HCT116 (cell line): ENCODE results near the gene SELP. TPM values are rescaled to one million over a fixed set of nuclear protein-coding genes. Genes with fewer than 3 reads are reported as not detected.

Experiments used
- ATAC-seq: fragments of 200-7000 bp; cut with Tn5 transposase; 2 replicates; pipeline ENCODE4 v1.9.1; 2020; ENCODE audit warnings: mild to moderate bottlenecking, moderate library complexity
- BruUV-seq: library from RNA; stranded (reverse); fragments of 400-500 nt; replicated peaks from 2 replicates; lab custom pipeline; 2021; lab: Mats Ljungman, UMichigan
- CTCF ChIA-PET: fragments of 300-600 bp; sonication (Branson Sonifier 250); formaldehyde crosslinking; loops from one replicate; lab custom pipeline; 2021; ENCODE audit warnings: antibody characterized with exemption; lab: Charles Lee
- POLR2A ChIA-PET: fragments of 300-600, 350-600 bp; sonication (Branson Sonifier 250); formaldehyde crosslinking; loops from one replicate; lab custom pipeline; 2021; ENCODE audit warnings: antibody characterized with exemption; lab: Charles Lee
- RAD21 ChIA-PET, 2 experiments: fragments of 300-600 bp; sonication (Branson Sonifier 250); formaldehyde crosslinking; loops; one replicate each; lab custom pipeline; 2023; ENCODE audit warnings: low total read pairs in 2 of 2; ENCODE audit not compliant: uncharacterized antibody in 2 of 2, unreplicated experiment in 2 of 2, low non-redundant PET in 1 of 2; lab: Charles Lee
- DNase-seq: peaks from one replicate; pipeline ENCODE4 v3.0.0-alpha.2; 2010; ENCODE audit warnings: low read depth, low spot score
- H2AFZ ChIP-seq: fragments of 200-600 bp; shearing (Covaris generic), sonication (generic); 2 replicates; pipeline ENCODE4 v1.6.1; 2017; ENCODE audit warnings: low read depth, mixed run types, mixed read lengths, antibody characterized with exemption, low read length; ENCODE audit not compliant: poor library complexity, severe bottlenecking
- H3K27ac ChIP-seq: 2 replicates; pipeline ENCODE4 v1.5.1; 2012; ENCODE audit warnings: low read depth, low read length
- H3K27me3 ChIP-seq: fragments of 200-600 bp; sonication (generic); 2 replicates; pipeline ENCODE4 v1.6.1; 2016; ENCODE audit warnings: mixed run types, low read length, mixed read lengths; ENCODE audit not compliant: insufficient read depth
- H3K36me3 ChIP-seq, 2 experiments: fragments of 200-500 bp in 1 of 2; fragments of 200-600 bp in 1 of 2; sonication (Bioruptor generic) in 1 of 2; sonication (generic) in 1 of 2; 2 replicates each; pipeline versions ENCODE4 v1.5.1 to v1.6.1; 2014 to 2016; ENCODE audit warnings: low read length in 2 of 2, inconsistent platforms in 1 of 2, mixed read lengths in 1 of 2, mixed run types in 1 of 2; ENCODE audit not compliant: insufficient read depth in 2 of 2, control insufficient read depth in 1 of 2
- H3K4me1 ChIP-seq, 2 experiments: fragments of 200-600 bp in 1 of 2; sonication (generic) in 1 of 2; 2 replicates each; pipeline versions ENCODE4 v1.5.1 to v1.6.1; 2012 to 2017; ENCODE audit warnings: low read length in 2 of 2, inconsistent platforms in 1 of 2, mild to moderate bottlenecking in 1 of 2, mixed read lengths in 1 of 2, mixed run types in 1 of 2, moderate library complexity in 1 of 2; ENCODE audit not compliant: insufficient read depth in 2 of 2, control insufficient read depth in 1 of 2
- H3K4me2 ChIP-seq: fragments of 200-600 bp; sonication (generic); 2 replicates; pipeline ENCODE4 v1.6.1; 2017; ENCODE audit warnings: mixed run types, low read length, mixed read lengths
- H3K4me3 ChIP-seq, 2 experiments: fragments of 200-600 bp in 1 of 2; sonication (generic) in 1 of 2; replicated peaks in 1 of 2; 2 replicates each; pipeline ENCODE4 v1.5.1; 2011 to 2016; ENCODE audit warnings: low read length in 2 of 2, control low read depth in 1 of 2, low read depth in 1 of 2, mild to moderate bottlenecking in 1 of 2, mixed read lengths in 1 of 2, mixed run types in 1 of 2
- H3K79me2 ChIP-seq: fragments of 200-600 bp; sonication (generic); 2 replicates; pipeline ENCODE4 v1.6.1; 2017; ENCODE audit warnings: mild to moderate bottlenecking, mixed run types, low read length, moderate library complexity, mixed read lengths; ENCODE audit not compliant: insufficient read depth
- H3K9ac ChIP-seq: fragments of 200-600 bp; sonication (generic); 2 replicates; pipeline ENCODE4 v1.6.1; 2016; ENCODE audit warnings: low read length, mixed read lengths
- H3K9me2 ChIP-seq: fragments of 200-600 bp; sonication (generic), shearing (Covaris generic); 2 replicates; pipeline ENCODE4 v1.6.1; 2017; ENCODE audit warnings: mixed run types, mild to moderate bottlenecking, moderate library complexity; ENCODE audit not compliant: insufficient read depth
- H3K9me3 ChIP-seq, 2 experiments: fragments of 200-500 bp in 1 of 2; fragments of 200-600 bp in 1 of 2; sonication (Bioruptor generic) in 1 of 2; sonication (generic) in 1 of 2; 2 replicates each; pipeline ENCODE4 v1.6.1; 2014 to 2017; ENCODE audit warnings: low read length in 2 of 2, mixed read lengths in 2 of 2, inconsistent platforms in 1 of 2, low read depth in 1 of 2, mild to moderate bottlenecking in 1 of 2, mixed run types in 1 of 2, moderate library complexity in 1 of 2; ENCODE audit not compliant: control insufficient read depth in 1 of 2, insufficient read depth in 1 of 2
- H4K20me1 ChIP-seq: fragments of 200-600 bp; sonication (generic), shearing (Covaris generic); 2 replicates; pipeline ENCODE4 v1.6.1; 2017; ENCODE audit warnings: mixed run types, mild to moderate bottlenecking, moderate library complexity; ENCODE audit not compliant: insufficient read depth
- CTCF ChIP-seq, 3 experiments: fragments of 200-600 bp in 1 of 3; sonication (generic) in 1 of 3; IDR thresholded peaks in 2 of 3; conservative IDR thresholded peaks in 1 of 3; 2 replicates each; pipeline ENCODE4 v1.5.1; 2012 to 2017; ENCODE audit warnings: low read depth in 2 of 3, low read length in 2 of 3, antibody characterized with exemption in 1 of 3, borderline replicate concordance in 1 of 3, control low read depth in 1 of 3, mild to moderate bottlenecking in 1 of 3, mixed read lengths in 1 of 3, mixed run types in 1 of 3, moderate library complexity in 1 of 3; ENCODE audit not compliant: insufficient read depth in 1 of 3
- EZH2phosphoT487 ChIP-seq: fragments of 200-600 bp; IDR thresholded peaks from 2 replicates; pipeline ENCODE4 v1.6.1; 2018; ENCODE audit warnings: antibody characterized with exemption, borderline replicate concordance
- FOSL1 ChIP-seq: IDR thresholded peaks from 2 replicates; pipeline ENCODE4 v1.6.1; 2012; ENCODE audit warnings: low read depth
- POLR2AphosphoS5 ChIP-seq: IDR thresholded peaks from 2 replicates; pipeline ENCODE4 v1.6.1; 2011; ENCODE audit warnings: mild to moderate bottlenecking, low read depth, low read length, moderate library complexity
- SRF ChIP-seq: IDR thresholded peaks from 2 replicates; pipeline ENCODE4 v1.6.1; 2012; ENCODE audit warnings: low read depth
- TCF7L2 ChIP-seq: IDR thresholded peaks from 2 replicates; pipeline ENCODE4 v1.7.0; 2011; ENCODE audit warnings: borderline replicate concordance, inconsistent platforms; ENCODE audit not compliant: insufficient read depth, insufficient read length; ENCODE audit errors: extremely low read depth
- ZBTB33 ChIP-seq: IDR thresholded peaks from 2 replicates; pipeline ENCODE4 v1.6.1; 2011; ENCODE audit warnings: mild to moderate bottlenecking, low read length, moderate library complexity; ENCODE audit not compliant: insufficient replicate concordance; ENCODE audit errors: extremely low read depth
- ZNF274 ChIP-seq: fragments of 200-500 bp; sonication (Bioruptor generic); IDR thresholded peaks from 2 replicates; pipeline ENCODE4 v1.6.1; 2014; ENCODE audit warnings: mild to moderate bottlenecking, low read depth, low read length, inconsistent platforms
- intact Hi-C: fragments of 100-400 bp; cut with micrococcal nuclease; formaldehyde crosslinking; loops from 2 replicates; pipeline ENCODE4 v1.10.0; 2022
- total RNA-seq: library from RNA; stranded (reverse); gene quantifications from one replicate; pipeline ENCODE4 v1.2.1, GENCODE V29; 2021; ENCODE audit not compliant: unreplicated experiment
- TF ChIP-seq, protein P1 (sequence below): IDR thresholded peaks from 2 replicates; pipeline ENCODE4 v1.6.1; 2012

SELP gene
- total RNA-seq, 1 experiment from 2014 or later, result not detected

- TF ChIP-seq CTCF (IDR thresholded peaks at IDR 0.05 in 2 of 3, conservative IDR thresholded peaks at IDR 0.05 in 1 of 3; ENCODE audit: borderline replicate concordance in 1 of 3, insufficient read depth in 1 of 3, low read depth in 2 of 3, low read length in 2 of 3) (no peak), ZNF274 (no peak), TCF7L2 (no peak), FOSL1 (no peak), EZH2phosphoT487 (no peak), SRF (no peak)
Measured at GRCh38 chr1:169647512-169647911, 17.6 kb upstream of the SELP start (continued).

DNA sequence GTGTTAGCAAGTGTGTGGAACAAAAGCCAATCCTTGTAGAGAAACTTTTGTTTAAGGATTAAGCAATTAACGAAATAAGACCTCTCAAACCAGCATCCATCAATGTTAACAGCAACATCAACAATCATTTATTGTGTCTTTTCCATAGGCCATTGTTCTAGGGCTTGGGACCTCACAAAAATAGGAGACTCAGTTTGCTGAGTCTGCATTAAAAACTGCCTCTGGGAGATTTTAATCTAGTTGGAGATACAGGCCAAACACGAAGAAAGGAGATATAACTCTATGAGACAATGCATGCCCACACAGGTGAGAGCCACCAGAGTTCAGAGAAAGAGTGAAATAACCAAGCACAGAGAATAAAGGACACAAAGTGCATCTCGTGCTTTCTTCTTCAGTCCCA lies 14.4 kb upstream of the SELP start:
- H3K36me3 ChIP-seq, result no peaks in the 10 kb centered on the region
- no peaks in the 10 kb centered on the region for H3K4me1 ChIP-seq
- intact Hi-C loops, result no loop called here
- no peak overlapping the region for H3K9ac ChIP-seq
- TF ChIP-seq POLR2AphosphoS5 (no peak), ZBTB33 (no peak), SRF (no peak), TCF7L2 (no peak), CTCF (IDR thresholded peaks at IDR 0.05 in 2 of 3, conservative IDR thresholded peaks at IDR 0.05 in 1 of 3; ENCODE audit: borderline replicate concordance in 1 of 3, insufficient read depth in 1 of 3, low read depth in 2 of 3, low read length in 2 of 3) (no peak), ZNF274 (no peak)
- TF ChIP-seq, protein P1, sequence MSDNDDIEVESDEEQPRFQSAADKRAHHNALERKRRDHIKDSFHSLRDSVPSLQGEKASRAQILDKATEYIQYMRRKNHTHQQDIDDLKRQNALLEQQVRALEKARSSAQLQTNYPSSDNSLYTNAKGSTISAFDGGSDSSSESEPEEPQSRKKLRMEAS, result no peak
- H3K9me2 ChIP-seq, result no peaks in the 10 kb centered on the region
- H3K27ac ChIP-seq, result no peak overlapping the region
- no peaks in the 10 kb centered on the region for H4K20me1 ChIP-seq
- POLR2A ChIA-PET, result no interaction called here
- BruUV-seq, result no TSS peak
- H2AFZ ChIP-seq, result no peak overlapping the region
- CTCF ChIA-PET, result no interaction called here
- ATAC-seq (no peak), DNase-seq (no peak)
- no peaks in the 10 kb centered on the region for H3K79me2 ChIP-seq
- no peaks in the 10 kb centered on the region for H3K27me3 ChIP-seq
- H3K4me3 ChIP-seq, result no peak overlapping the region
- H3K4me2 ChIP-seq, result no peak overlapping the region
- RAD21 ChIA-PET, result no interaction called here
- H3K9me3 ChIP-seq, result no peaks in the 10 kb centered on the region
